IPS-NIHi7 (cell line): ENCODE data around the gene HSDL2.
"Not testable (repeated sequence)": the region's sequence is repeated elsewhere in the genome, so short reads cannot be mapped to it uniquely, and the experiment has no call there.

Experiments used
- DNase-seq: peaks from one replicate; pipeline ENCODE4 v3.0.0; 2012; ENCODE audit warnings: mixed read lengths; ENCODE audit errors: extremely low spot score

The HSDL2 gene

GRCh38 chr9:112501287-112501686 is 121.4 kb downstream of the HSDL2 start:
- no peak for DNase-seq

DNA sequence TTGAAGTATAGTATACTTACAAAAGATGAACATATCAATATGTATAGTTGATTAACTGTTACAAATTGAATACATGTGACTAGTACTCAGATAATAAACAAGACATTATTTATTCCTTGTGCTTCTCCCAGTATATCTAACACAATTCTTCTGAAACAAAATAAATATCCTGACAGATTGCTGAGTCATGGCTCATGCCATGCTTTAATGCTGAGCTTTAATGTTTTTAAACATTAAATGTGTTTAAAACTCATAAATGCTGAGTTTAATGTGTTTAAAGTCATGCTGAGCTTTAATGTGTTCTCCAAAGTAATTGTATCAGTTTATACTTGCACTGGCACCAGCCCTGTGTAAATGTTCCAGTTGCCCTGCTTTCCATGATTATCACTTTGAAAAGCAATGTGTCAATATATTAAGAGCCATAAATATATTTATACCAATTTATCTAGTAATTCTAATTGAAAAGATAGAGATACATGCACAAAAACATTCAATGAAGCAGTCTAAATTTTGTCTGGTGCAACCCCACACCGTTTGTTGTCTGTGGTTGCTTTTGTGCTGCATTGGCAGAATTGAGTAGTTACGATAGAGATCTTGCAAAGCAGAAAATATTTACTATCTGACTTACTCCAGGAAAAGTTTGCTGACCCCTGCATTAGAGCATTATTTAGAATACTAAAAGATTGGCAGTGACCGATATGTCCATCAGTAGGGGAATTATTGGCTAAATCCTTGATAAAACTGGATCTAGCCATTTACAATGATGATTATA is 122.5 kb downstream of the HSDL2 start:
- no peak for DNase-seq

GRCh38 chr9:112503170-112503569 is 123.3 kb downstream of the HSDL2 start:
- no peak for DNase-seq

GRCh38 chr9:112505086-112505485 is 125.2 kb downstream of the HSDL2 start:
- DNase-seq, result no peak

DNA sequence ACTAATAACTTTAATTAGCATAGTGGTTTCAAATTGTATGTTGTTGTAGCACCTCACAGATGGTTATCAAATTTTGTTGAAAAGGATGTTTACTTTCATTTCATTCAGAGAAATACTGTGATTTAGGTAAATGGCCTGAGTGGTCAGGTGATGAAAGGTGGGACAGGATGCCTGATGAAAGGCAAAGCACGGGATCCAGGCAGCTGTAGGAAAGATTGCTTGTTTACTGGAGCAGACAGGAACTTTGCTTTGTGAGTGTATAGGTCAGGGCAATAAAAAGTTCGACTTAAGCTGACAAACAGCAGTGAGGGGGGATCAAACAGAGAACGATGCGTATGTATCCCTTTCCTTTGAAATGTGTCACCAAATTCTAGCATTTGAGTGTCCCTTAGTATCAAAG is 125.7 kb downstream of the HSDL2 start:
- DNase-seq, result no peak

GRCh38 chr9:112506571-112506970 is 126.7 kb downstream of the HSDL2 start:
- no peak for DNase-seq

DNA sequence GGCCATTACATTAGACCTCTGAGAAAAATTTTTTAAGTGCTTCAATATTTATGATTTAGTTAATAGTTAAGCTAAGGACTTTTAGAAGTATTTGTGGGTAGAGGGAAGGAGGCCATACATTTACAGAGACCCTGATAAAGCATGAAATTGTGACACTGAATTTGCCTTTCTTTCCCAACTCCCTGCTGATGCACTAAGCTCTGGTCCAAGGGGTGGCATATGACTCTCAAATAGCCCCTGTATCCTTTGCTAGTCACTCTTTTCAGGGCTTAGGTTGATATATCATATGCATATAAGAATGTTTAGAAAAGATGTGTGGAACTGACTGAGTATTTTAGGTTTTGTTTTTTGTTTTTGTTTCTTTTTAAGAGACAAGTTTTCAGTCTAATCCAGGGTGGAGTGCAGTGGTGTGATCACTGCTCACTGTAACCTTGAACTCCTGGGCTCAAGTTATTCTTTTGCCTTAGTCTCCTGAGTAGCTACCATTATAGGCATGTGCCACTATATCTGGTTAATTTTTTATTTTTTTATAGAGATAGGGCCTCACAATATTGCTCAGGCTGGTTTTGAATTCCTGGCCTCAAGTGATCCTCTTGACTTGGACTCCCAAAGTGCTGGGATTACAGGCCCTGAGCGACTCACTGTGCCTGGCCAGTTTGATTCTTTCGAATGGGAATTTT is 127.2 kb downstream of the HSDL2 start:
- DNase-seq, result no peak

GRCh38 chr9:112508377-112508776 is 128.5 kb downstream of the HSDL2 start:
- DNase-seq, result no peak

GRCh38 chr9:112512377-112512776 is 132.5 kb downstream of the HSDL2 start:
- DNase-seq, result not testable (repeated sequence)

DNA sequence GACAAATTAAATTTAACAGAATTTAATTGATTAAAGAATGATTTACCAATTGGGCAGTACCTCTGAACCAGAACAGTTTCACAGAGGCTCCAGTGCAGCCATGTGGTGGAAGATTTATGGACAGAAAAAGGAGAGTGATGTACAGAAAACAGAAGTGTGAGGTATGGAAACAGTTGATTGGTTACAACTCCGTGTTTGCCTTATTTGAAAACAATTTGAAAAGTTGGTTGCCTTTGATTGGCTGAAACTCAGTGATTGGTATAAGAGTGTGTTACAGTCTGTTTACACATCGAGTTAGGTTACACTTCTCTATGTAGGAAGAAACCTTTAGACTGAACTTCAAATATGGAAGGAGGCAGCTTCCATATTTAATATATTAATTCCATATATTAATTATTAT is 136.9 kb downstream of the HSDL2 start:
- DNase-seq, result no peak

DNA sequence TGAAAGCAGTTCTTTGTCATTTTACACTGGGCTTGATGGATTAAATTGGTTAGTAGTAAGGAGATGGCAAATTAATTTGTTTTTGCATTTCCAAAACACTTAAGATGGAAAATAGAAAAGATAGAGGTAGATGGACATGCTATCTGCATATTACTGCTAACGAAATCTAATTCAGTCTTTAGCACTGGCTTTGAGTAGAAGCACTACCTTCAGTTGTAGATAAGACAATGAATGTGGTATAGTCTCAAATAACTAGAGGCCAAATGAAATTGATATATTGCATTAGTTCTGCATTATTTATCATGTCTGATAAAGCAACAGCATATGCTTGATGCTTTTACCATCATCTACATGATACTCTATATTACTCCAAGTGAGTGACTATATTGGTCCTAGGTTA is 140.2 kb downstream of the HSDL2 start:
- DNase-seq, result no peak

DNA sequence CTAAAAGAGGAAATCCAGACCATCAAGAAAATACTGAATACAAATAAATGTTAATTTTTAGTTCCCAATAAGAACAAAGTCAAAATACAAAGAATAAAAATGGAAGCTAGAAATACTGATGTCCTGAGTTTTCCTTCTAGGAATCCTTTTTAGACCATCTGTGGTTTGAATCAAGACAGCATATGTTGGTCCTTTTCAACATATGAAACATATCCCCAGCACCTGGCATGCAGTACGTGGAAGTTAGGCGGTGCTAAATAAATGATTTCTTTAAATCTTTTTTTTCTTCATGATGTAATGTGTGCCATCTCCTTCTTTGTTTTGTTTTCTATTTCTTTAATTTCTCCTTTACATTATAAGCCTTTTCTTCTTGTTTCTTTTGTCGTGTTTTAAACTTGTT is 140.7 kb downstream of the HSDL2 start:
- DNase-seq, result no peak
